Osteocyte (in vitro differentiated cells): ENCODE results near the gene SAMD10. TPM values are rescaled to one million over a fixed set of nuclear protein-coding genes. Genes with fewer than 3 reads are reported as not detected.
A peak's percentile ranks its signal among the peaks of the same experiment; 100 is the strongest.

Experiments used
- DNase-seq: peaks from one replicate; pipeline ENCODE4 v3.0.0; 2021; ENCODE audit warnings: mixed read lengths; ENCODE audit not compliant: unreplicated experiment; ENCODE audit errors: extremely low spot score
- H3K27ac Mint-ChIP-seq: one replicate; pipeline ENCODE4 v1.8.0; 2021; ENCODE audit warnings: mild to moderate bottlenecking, mixed read lengths; ENCODE audit not compliant: unreplicated experiment
- H3K27me3 Mint-ChIP-seq: one replicate; pipeline ENCODE4 v1.8.0; 2021; ENCODE audit warnings: mixed read lengths; ENCODE audit not compliant: unreplicated experiment
- H3K36me3 Mint-ChIP-seq: one replicate; pipeline ENCODE4 v1.8.0; 2021; ENCODE audit warnings: mixed read lengths; ENCODE audit not compliant: unreplicated experiment
- H3K4me1 Mint-ChIP-seq: one replicate; pipeline ENCODE4 v1.8.0; 2021; ENCODE audit warnings: mixed read lengths; ENCODE audit not compliant: unreplicated experiment
- H3K4me3 Mint-ChIP-seq: one replicate; pipeline ENCODE4 v1.8.0; 2021; ENCODE audit warnings: mild to moderate bottlenecking, moderate library complexity, mixed read lengths; ENCODE audit not compliant: unreplicated experiment
- H3K9me3 Mint-ChIP-seq: one replicate; pipeline ENCODE4 v1.8.0; 2021; ENCODE audit warnings: mixed read lengths; ENCODE audit not compliant: unreplicated experiment
- CTCF ChIP-seq: fragments of 200-600 bp; sonication (generic); IDR thresholded peaks from 2 replicates; pipeline ENCODE4 v1.5.0; 2021; ENCODE audit warnings: antibody characterized with exemption, mild to moderate bottlenecking, moderate library complexity
- total RNA-seq: library from RNA; stranded (reverse); gene quantifications from 2 replicates; pipeline ENCODE4 v1.2.1, GENCODE V29; 2021

Gene SAMD10
- total RNA-seq, 1 donor from 2014 or later, result 3.7 TPM

- peaks cover 3% of the 10 kb centered on the region for H3K4me1 Mint-ChIP-seq
- H3K27ac Mint-ChIP-seq, result no peak overlapping the region
- H3K27me3 Mint-ChIP-seq, result no peaks in the 10 kb centered on the region
- no peak for TF ChIP-seq CTCF
- DNase-seq, result no peak
- peaks cover 34% of the 10 kb centered on the region for H3K36me3 Mint-ChIP-seq
- H3K4me3 Mint-ChIP-seq, result no peak overlapping the region
- no peaks in the 10 kb centered on the region for H3K9me3 Mint-ChIP-seq
Measured at GRCh38 chr20:64000906-64001305, 21.5 kb upstream of the SAMD10 start.

GRCh38 chr20:63982937-63983336 lies 3.5 kb upstream of the SAMD10 start:
- Mint-ChIP-seq H3K36me3 (peaks cover 31% of the 10 kb centered on the region), H3K9me3 (no peaks in the 10 kb centered on the region), H3K27me3 (no peaks in the 10 kb centered on the region), H3K27ac (no peak overlapping the region), H3K4me1 (peaks cover 34% of the 10 kb centered on the region), H3K4me3 (peak overlapping the region; percentile 44)
- TF ChIP-seq CTCF, result no peak
- no peak for DNase-seq

GRCh38 chr20:63980806-63981728 lies 1.6 kb upstream of the SAMD10 start, which contains the start of gene PRPF6:
TSS of gene PRPF6 (plus strand) at chr20:63981132. CDS start at chr20:63981246, 114 bp downstream.
- H3K27me3 Mint-ChIP-seq, result no peaks in the 10 kb centered on the region
- H3K9me3 Mint-ChIP-seq, result no peaks in the 10 kb centered on the region
- peak within 1 kb of the TSS; percentile 88 for H3K27ac Mint-ChIP-seq

GRCh38 chr20:63980317-63980805 lies 919 bp upstream of the SAMD10 start:
- Mint-ChIP-seq H3K9me3 (no peaks in the 10 kb centered on the region), H3K4me1 (peaks cover 48% of the 10 kb centered on the region), H3K27me3 (no peaks in the 10 kb centered on the region), H3K27ac (peak overlapping the region; percentile 88), H3K36me3 (peaks cover 18% of the 10 kb centered on the region), H3K4me3 (peak overlapping the region; percentile 86)
- no peak for DNase-seq
- TF ChIP-seq CTCF, result no peak

More at GRCh38 chr20:63980806-63981728, 1.6 kb upstream of the SAMD10 start, which contains the start of gene PRPF6:
- TF ChIP-seq CTCF, result peak; percentile 93
- peak; percentile 98 for DNase-seq
- Mint-ChIP-seq H3K4me1 (peaks cover 46% of the 10 kb centered on the region), H3K36me3 (peaks cover 22% of the 10 kb centered on the region), H3K4me3 (peak within 1 kb of the TSS; percentile 86)

GRCh38 chr20:63979229-63979556 lies 249 bp downstream of the SAMD10 start:
- no peak for TF ChIP-seq CTCF
- Mint-ChIP-seq H3K9me3 (no peaks in the 10 kb centered on the region), H3K27ac (no peak overlapping the region)

More at GRCh38 chr20:63979229-63979556, 249 bp downstream of the SAMD10 start:
- Mint-ChIP-seq H3K4me3 (peak overlapping the region; percentile 69), H3K27me3 (no peaks in the 10 kb centered on the region), H3K36me3 (peaks cover 11% of the 10 kb centered on the region), H3K4me1 (peaks cover 53% of the 10 kb centered on the region)
- no peak for DNase-seq
